ENCODE results near the gene TTYH2. TPM values are rescaled to one million over a fixed set of nuclear protein-coding genes. Genes with fewer than 3 reads are reported as not detected.

The TTYH2 gene
- total and polyA plus RNA-seq, 10 of the 15 experiments (the other 5 are each of a cell fraction or from before 2014, with no cell fraction given) = 0.26 to 25.2 (median 6.6) TPM

DNA sequence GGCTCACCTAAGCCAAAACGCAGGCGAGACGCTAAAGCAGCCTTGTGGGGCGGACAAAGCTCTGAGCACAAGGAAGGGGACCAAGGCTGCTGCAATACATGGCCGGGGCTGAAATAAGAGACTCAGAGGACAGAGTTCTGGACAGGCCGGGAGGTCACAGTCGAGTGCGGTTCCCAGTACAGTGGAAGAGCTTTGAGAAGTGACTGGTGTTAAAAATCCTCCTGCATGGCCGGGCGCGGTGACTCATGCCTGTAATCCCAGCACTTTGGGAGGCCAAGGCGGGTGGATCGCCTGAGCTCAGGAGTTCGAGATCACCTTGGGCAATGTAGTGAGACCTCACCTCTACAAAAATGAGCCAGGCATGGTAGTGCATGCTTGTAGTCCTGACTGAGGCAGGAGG lies 10.5 kb downstream of the TTYH2 start:
- Histone ChIP-seq H3K79me2 (ENCODE audit: control insufficient read depth, insufficient read depth, low read length) (no peaks in the 10 kb centered on the region), H3K9me3 (replicated peaks; ENCODE audit: control insufficient read depth, insufficient read depth, low read length) (no peaks in the 10 kb centered on the region), H3K36me3 (ENCODE audit: control insufficient read depth in 2 of 2, insufficient read depth in 2 of 2, low read length in 1 of 2) (no peaks in the 10 kb centered on the region; a peak in 1 of 4 replicates), H4K20me1 (ENCODE audit: control insufficient read depth, insufficient read depth) (no peaks in the 10 kb centered on the region), H3K27me3 (replicated peaks in 1 of 2; ENCODE audit: control insufficient read depth in 2 of 2, insufficient read depth in 2 of 2, low read length in 1 of 2) (no peaks in the 10 kb centered on the region), H3K4me3 (no peak overlapping the region), H2AFZ (ENCODE audit: control insufficient read depth, low read depth, low read length) (no peak overlapping the region), H3K27ac (ENCODE audit: control insufficient read depth, insufficient read depth) (no peak overlapping the region), H3K9ac (ENCODE audit: control insufficient read depth, insufficient read depth, low read length) (no peak overlapping the region), H3K4me1 (ENCODE audit: control insufficient read depth, insufficient read depth, low read length) (no peaks in the 10 kb centered on the region), H3K4me2 (ENCODE audit: control insufficient read depth, insufficient read depth) (no peak overlapping the region)
- SMC1A ChIA-PET (ENCODE audit: uncharacterized antibody, unreplicated experiment) = interaction anchor here (0.6 to 1.6 kb wide), 2 partner anchors 22 to 145 kb away, joined by 3 to 4 read pairs; no protein-coding TSS in a partner anchor
- POLR2A ChIA-PET = no interaction called here
- no peak for TF ChIP-seq FOXK2 (IDR thresholded peaks at IDR 0.05)
- intact Hi-C loops (cut with micrococcal nuclease; ENCODE audit: unreplicated experiment) (no loop called here), in situ Hi-C loops (cut with MboI) (no loop called here)
- FAIRE-seq (no peak), DNase-seq (ENCODE audit: low read depth, low spot score) (no peak), ATAC-seq (no peak)
- RAD21 ChIA-PET (ENCODE audit: unreplicated experiment) = no interaction called here
- 84% methylated on average over 14 of the region's 14 CpGs for WGBS (ENCODE audit: insufficient coverage, insufficient replicate concordance, low lambda C conversion rate, missing lambda C conversion rate)
- BruUV-seq (replicated peaks) = no TSS peak
- CTCF ChIA-PET = no interaction called here

DNA sequence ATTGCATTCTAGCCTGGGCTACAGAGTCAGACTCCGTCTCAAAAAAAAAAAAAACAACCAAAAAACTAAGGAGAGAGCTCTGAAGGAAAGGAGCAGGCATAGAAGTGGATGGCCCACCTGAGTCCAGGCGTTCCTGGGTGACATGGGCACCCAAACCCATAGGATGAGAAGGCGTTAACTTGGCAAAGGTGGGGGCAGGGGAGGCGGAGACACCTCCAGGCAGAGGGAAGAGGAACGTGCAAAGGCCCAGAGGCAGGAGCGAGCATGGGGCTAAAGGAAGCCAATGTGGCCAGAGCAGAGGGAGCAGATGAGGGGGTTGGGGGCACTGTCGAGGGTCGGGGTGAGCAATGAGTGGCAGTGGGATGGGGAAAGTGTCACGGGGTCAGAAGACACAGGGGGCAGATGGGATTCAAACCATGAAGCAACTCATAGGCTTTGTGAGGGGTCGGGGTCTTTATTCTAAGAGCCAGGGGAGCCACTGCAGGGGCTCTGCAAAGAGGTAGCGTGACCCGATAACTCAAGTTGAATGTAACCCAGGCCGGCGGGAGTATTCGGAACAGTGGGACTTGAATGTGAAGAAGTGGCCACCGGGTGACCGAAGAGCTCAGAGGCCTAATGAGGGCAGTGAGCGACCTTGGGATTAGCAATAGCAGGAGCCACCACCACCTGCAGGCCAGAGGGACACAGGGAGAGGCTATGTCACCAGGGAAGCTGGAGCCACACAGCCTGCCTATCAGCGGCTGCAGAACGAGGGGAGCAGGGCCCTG lies 11.8 kb downstream of the TTYH2 start:
- ChIA-PET RAD21 (ENCODE audit: unreplicated experiment) (no interaction called here), CTCF (no interaction called here), SMC1A (ENCODE audit: uncharacterized antibody, unreplicated experiment) (no interaction called here), POLR2A (no interaction called here)
- TF ChIP-seq NR2C1 (IDR thresholded peaks at IDR 0.05) (no peak), TAF1 (IDR thresholded peaks at IDR 0.05; ENCODE audit: borderline replicate concordance, low read depth, low read length) (no peak), ZNF592 (IDR thresholded peaks at IDR 0.05) (no peak), SMARCA5 (IDR thresholded peaks at IDR 0.05) (no peak), RAD51 (IDR thresholded peaks at IDR 0.05) (no peak), SMAD1 (IDR thresholded peaks at IDR 0.05; ENCODE audit: low read depth, partially characterized antibody) (no peak), CBX3 (IDR thresholded peaks at IDR 0.05; ENCODE audit: borderline replicate concordance, low read depth) (no peak), SP1 (IDR thresholded peaks at IDR 0.05; ENCODE audit: low read depth, low read length) (no peak), RFX5 (IDR thresholded peaks at IDR 0.05; ENCODE audit: low read depth, low read length) (no peak), JUNB (IDR thresholded peaks at IDR 0.05) (no peak), EED (IDR thresholded peaks at IDR 0.05; ENCODE audit: low read depth) (no peak)
- TF ChIP-seq, protein P1, sequence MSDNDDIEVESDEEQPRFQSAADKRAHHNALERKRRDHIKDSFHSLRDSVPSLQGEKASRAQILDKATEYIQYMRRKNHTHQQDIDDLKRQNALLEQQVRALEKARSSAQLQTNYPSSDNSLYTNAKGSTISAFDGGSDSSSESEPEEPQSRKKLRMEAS (IDR thresholded peaks at IDR 0.05; ENCODE audit: low read depth, low read length) = no peak
- no peak for DNase-seq (ENCODE audit: low read depth, low spot score)
- Histone ChIP-seq H3K9me3 (replicated peaks; ENCODE audit: control insufficient read depth, insufficient read depth, low read length) (no peaks in the 10 kb centered on the region), H3K9ac (ENCODE audit: control insufficient read depth, insufficient read depth, low read length) (no peak overlapping the region), H4K20me1 (ENCODE audit: control insufficient read depth, insufficient read depth) (no peaks in the 10 kb centered on the region), H3K4me3 (no peak overlapping the region), H3K27ac (ENCODE audit: control insufficient read depth, insufficient read depth) (no peak overlapping the region), H2AFZ (ENCODE audit: control insufficient read depth, low read depth, low read length) (no peak overlapping the region), H3K4me1 (ENCODE audit: control insufficient read depth, insufficient read depth, low read length) (no peaks in the 10 kb centered on the region), H3K27me3 (replicated peaks in 1 of 2; ENCODE audit: control insufficient read depth in 2 of 2, insufficient read depth in 2 of 2, low read length in 1 of 2) (no peaks in the 10 kb centered on the region), H3K79me2 (ENCODE audit: control insufficient read depth, insufficient read depth, low read length) (no peaks in the 10 kb centered on the region), H3K4me2 (ENCODE audit: control insufficient read depth, insufficient read depth) (no peak overlapping the region), H3K36me3 (ENCODE audit: control insufficient read depth in 2 of 2, insufficient read depth in 2 of 2, low read length in 1 of 2) (no peaks in the 10 kb centered on the region; a peak in 1 of 4 replicates)
- intact Hi-C loops (cut with micrococcal nuclease; ENCODE audit: unreplicated experiment) = no loop called here
- no peak for ATAC-seq
- FAIRE-seq = no peak
- BruUV-seq (replicated peaks) = no TSS peak
- WGBS (ENCODE audit: insufficient coverage, insufficient replicate concordance, low lambda C conversion rate, missing lambda C conversion rate) = 60% methylated on average over 19 of the region's 20 CpGs
- in situ Hi-C loops (cut with MboI) = no loop called here

Measured in GM12878 (cell line).